DMS153 treated with DMSO at 0.1 percent for 48 hours (cell line): ENCODE results near the gene LEPROT.
"Not testable (repeated sequence)": the region's sequence is repeated elsewhere in the genome, so short reads cannot be mapped to it uniquely, and the experiment has no call there.

Experiments
- DNase-seq: peaks from one replicate; lab custom pipeline; 2025; ENCODE audit not compliant: unreplicated experiment; lab: John Stamatoyannopoulos, UW

The LEPROT gene

DNA sequence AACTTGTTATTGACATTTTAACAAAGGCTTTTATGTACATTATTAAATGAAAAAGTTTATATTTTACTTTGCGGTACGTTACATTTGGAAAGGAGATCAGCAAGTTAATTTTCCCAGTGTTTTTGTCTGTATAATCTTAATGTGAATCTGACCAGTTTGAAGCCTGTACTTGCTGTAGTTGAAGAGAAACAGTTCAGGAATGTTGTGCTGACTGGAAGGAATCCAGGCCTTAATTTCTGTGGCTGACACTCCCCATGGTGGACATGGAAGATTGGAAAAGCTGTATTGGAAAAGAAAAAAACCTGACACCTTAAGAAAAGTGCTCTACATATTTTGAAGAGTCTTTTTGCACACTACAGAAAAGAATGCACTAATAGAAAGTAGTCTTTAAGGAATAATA, 15.5 kb downstream of the LEPROT start:
- no peak for DNase-seq

DNA sequence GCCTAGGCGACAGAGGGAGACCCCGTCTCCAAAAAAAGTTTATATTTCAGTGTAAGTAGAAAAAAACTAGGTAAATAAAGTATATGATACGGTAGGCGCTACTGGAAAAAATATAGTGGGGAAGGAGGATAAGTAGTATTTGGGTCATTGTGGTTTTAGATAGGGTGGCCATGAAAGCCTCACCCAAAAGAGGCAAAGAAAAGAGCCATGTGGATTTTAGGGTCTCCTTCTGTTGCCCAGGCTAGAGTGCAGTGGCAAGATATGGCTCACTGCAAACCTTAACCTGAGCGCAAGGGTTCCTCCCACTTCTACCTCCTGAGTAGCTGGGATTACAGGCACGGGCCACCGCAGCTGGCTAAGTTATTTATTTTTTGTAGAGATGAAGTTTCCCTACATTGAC, 17.1 kb downstream of the LEPROT start:
- DNase-seq, result no peak

DNA sequence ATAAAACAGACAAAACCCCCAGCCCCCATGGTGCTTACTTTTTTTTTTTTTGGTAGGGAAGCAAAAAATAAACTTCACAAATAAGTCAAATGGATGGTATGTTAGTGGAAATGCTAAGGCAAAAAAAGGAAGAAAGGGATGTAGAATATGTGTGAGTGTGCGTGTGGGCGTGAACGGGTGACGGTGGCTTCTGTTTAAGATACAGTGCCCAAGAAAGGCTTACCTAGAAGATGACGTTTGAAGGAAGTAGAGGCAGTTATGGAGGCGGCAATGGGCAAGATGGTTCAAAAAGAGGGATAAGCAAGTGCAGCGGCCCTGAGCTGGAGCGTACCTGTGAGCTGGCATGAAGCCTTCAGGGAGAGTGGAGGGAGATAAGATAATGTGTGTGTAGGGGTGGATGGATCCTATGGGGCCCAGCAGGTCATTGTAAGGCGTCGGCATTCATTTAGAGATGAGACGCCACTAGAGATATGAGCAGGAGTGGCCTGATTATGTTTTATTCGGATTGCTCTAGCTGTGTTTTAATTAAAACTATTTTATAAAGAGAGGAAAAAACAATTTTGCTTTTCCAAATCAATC, 19.9 kb downstream of the LEPROT start:
- DNase-seq, result no peak

- no peak for DNase-seq
Measured at GRCh38 chr1:65440915-65441314, 20.4 kb downstream of the LEPROT start.

DNA sequence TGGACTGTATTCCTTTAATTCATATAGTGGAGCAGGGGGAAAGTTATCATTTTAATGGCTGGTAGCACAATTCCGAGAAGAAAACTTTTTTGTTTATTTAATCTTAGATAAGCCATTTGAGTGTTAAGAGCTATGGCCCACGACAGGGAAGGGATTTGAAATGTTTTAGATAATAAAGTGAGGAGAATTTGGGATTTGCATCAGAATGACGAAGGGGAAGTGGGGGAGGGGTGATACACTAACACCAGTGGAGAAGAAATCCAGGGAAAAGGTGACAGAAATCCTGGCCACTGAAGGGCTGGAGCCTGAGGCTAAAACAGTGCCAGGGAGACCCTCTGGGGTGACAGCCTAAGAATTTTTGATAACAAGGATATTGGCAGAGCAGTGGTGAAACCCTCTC, 21.0 kb downstream of the LEPROT start:
- DNase-seq, result no peak

- no peak for DNase-seq
Measured at GRCh38 chr1:65442442-65442841, 22.0 kb downstream of the LEPROT start.

- no peak for DNase-seq
Measured at GRCh38 chr1:65443647-65444046, 23.2 kb downstream of the LEPROT start.

- no peak for DNase-seq
Measured at GRCh38 chr1:65444128-65444640, 23.7 kb downstream of the LEPROT start.

GRCh38 chr1:65445837-65446236, 25.4 kb downstream of the LEPROT start:
- no peak for DNase-seq

DNA sequence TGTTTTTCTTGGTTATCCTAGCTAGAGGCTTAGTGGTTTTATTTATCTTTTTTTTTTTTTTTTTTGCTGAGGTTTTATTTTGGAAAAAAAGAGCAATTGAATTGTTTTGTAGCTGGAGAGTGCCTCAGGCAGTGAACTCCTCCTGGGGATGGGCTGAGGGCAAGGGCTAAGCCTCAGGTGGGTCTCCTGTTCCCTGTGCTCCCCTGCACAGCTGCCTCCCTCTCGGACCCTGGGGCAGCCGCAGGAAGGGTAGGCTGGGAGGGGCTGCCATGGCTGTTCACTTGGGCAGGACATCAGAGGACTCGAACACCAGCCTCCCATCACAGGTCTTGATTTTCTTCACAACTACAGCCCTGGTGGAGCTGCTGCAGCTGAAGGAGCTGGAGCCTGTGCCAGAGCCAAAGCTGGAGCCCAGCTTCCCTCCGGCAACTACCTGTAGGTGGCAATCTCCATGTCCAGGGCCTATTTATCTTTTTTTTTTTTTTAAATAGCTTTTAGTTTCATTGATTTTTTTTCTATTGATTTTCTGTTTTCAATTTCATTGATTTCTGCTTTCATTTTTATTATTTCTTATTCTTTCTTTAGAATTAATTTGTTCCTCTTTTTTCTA, 28.9 kb downstream of the LEPROT start:
- no peak for DNase-seq

- DNase-seq, result not testable (repeated sequence)
Measured at GRCh38 chr1:65455678-65456077, 35.2 kb downstream of the LEPROT start.

- DNase-seq, result no peak
Measured at GRCh38 chr1:65456481-65456880, 36.0 kb downstream of the LEPROT start.

DNA sequence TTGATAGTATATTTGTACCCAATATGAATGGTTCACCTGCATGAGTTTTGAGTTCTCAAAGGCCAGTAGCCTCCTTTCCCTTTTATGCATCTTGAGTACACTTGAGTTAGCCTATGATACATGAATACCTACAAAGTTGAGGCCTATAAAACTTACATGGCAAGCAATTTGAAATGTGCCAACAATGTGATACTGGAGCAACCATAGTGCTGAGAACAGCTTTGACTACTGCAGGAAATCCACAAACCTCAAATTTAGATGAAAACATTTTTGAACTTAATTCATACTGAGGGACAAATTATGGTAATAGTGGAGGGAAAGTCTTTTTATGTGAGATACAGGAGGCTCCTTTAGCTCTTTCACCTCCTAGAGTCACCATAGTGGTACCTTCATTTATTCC, 37.4 kb downstream of the LEPROT start:
- DNase-seq, result no peak

DNA sequence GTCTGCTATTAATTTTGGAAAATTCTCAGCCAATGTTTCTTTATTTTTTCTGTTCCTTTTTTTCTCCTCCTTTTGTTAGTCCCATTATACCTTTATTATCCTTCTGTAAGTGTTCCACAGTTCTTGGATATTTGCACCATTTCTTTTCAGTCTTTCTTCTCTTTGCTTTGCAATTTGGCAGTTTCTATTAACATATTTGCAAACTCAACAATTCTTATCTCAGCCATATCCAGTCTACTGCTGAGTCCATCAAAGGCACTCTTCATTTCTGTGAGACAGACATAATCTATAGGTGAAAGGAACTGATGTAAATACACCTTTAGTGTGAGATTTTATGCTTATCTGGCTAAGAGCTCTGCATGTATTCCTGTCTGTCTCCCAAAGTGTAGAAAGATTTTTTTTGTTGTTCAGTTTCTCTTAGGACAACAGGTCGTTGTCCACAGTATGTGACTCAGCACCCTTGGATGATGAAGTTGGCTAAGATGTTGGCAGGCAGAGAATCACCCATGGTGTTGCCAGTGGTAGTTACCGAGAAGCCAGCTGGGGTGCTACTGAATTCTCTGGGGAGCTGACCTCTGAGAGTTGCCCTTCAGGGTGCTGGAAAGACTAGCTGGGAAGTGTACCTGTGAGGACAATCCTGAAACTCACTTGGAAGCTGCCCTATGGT, 38.4 kb downstream of the LEPROT start:
- no peak for DNase-seq

DNA sequence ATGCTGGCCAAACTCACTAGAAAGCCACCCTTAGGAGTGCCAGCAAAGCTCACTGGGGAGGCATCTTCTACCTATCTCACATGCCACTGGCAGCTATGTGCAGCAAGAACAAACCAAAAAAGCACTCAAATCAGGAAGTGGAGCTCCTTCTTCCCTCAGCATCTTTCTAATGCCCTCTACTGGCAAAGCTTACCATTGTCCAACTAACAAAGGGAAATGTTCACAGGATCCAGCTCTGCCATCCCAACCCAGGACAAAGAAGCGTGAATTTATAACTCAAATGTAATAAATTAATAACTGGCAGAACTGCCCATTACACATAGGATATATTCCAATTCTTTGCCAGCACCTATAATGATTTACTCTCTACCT, 38.9 kb downstream of the LEPROT start:
- DNase-seq, result peak; percentile 52

- DNase-seq, result not testable (repeated sequence)
Measured at GRCh38 chr1:65465837-65466236, 45.4 kb downstream of the LEPROT start.

- peak; percentile 30 for DNase-seq
Measured at GRCh38 chr1:65467536-65467935, 47.1 kb downstream of the LEPROT start.

- no peak for DNase-seq
Measured at GRCh38 chr1:65469126-65469888, 48.8 kb downstream of the LEPROT start.

DNA sequence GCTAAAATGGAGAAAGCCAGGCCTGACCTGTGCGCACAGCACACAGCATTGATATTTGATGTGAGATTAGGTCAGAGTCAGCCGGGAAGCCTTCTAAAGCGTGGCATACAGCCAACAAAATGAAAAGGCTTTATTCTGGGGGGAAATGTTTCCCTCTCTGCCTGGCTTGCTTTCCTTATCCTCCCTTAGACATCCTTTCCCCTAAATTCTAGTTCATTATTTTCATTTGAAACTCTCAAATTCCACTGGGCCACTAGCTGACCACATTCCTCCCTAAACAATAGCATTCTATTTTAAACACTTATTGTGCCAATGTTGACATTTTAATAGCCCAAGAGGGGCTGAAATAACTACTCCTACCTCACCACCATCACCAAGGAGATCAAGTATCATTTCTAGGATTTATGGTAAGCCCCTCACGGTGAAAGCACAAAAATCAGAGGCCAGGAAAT, 49.4 kb downstream of the LEPROT start:
- DNase-seq, result peak; percentile 23

GRCh38 chr1:65470766-65471165, 50.3 kb downstream of the LEPROT start:
- DNase-seq, result no peak

DNA sequence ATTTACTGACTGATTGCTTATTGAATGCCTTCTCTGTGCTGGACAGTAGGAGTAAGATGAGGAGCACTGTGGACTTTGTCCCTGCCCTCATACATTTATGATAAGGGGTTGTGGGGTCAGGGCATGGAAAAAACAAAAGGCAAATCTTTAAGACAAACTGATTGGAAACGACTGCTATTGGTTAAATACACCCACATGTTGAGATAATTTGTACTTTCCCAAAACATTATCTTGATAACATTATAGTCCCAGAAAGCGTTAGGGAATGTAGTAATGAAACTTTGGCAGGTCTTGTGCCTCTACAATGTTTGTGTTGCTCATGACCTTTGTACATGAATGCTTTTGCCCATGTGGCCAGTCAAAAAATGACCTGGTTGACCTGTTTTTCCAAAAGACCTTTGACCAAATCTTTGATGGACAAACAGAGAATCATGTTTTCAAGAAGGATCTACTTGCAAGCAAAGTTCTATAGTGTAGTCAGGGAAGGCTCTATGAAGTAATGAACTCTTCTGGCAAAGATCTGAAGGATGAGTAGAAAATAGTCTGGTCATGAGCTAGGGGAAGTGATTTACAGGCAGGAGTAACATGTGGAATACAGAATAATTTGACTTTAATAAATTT, 50.9 kb downstream of the LEPROT start:
- no peak for DNase-seq
